Keratinocyte (primary cell): ENCODE data around the gene SUCNR1. TPM values are rescaled to one million over a fixed set of nuclear protein-coding genes. Genes with fewer than 3 reads are reported as not detected.

ENCODE experiments used
- DNase-seq: peaks from one replicate; pipeline ENCODE4 v3.0.0-alpha.2; 2011; ENCODE audit warnings: low read depth, missing footprints, low spot score
- FAIRE-seq: peaks from 2 replicates; lab custom pipeline; 2011; peaks lifted over from hg19 to GRCh38; lab: Jason Lieb, UNC
- H2AFZ ChIP-seq: 2 replicates; pipeline ENCODE4 v1.6.0; 2012; ENCODE audit warnings: low read length, control low read depth, inconsistent platforms; ENCODE audit not compliant: control insufficient read depth
- H3K27ac ChIP-seq: 2 replicates; pipeline ENCODE4 v1.5.1; 2011; ENCODE audit warnings: low read length; ENCODE audit not compliant: control insufficient read depth, insufficient read depth
- H3K27me3 ChIP-seq: 3 replicates; pipeline ENCODE4 v1.6.0; 2011; ENCODE audit warnings: low read length; ENCODE audit not compliant: control insufficient read depth, insufficient read depth; ENCODE audit errors: extremely low read depth
- H3K36me3 ChIP-seq, 2 experiments: 2 replicates in 1 of 2; 3 replicates in 1 of 2; pipeline ENCODE4 v1.5.1; 2011; ENCODE audit warnings: low read length in 2 of 2, mild to moderate bottlenecking in 1 of 2; ENCODE audit not compliant: control insufficient read depth in 2 of 2, insufficient read depth in 2 of 2; ENCODE audit errors: extremely low read depth in 1 of 2
- H3K4me1 ChIP-seq: 3 replicates; pipeline ENCODE4 v1.5.1; 2011; ENCODE audit warnings: low read length; ENCODE audit not compliant: control insufficient read depth, insufficient read depth; ENCODE audit errors: extremely low read depth
- H3K4me2 ChIP-seq: 3 replicates; pipeline ENCODE4 v1.6.0; 2011; ENCODE audit warnings: low read depth, low read length; ENCODE audit not compliant: control insufficient read depth, insufficient read depth; ENCODE audit errors: extremely low read depth
- H3K4me3 ChIP-seq, 3 experiments: fragments of 200-600 bp in 1 of 3; sonication (generic) in 1 of 3; 2 replicates in 2 of 3; 3 replicates in 1 of 3; pipeline ENCODE4 v1.5.1; 2011 to 2016; ENCODE audit warnings: low read length in 3 of 3, mild to moderate bottlenecking in 3 of 3, control low read depth in 2 of 3, inconsistent platforms in 1 of 3, low read depth in 1 of 3, mixed read lengths in 1 of 3, mixed run types in 1 of 3, moderate library complexity in 1 of 3; ENCODE audit not compliant: control insufficient read depth in 2 of 3, insufficient read depth in 2 of 3; ENCODE audit errors: extremely low read depth in 1 of 3
- H3K79me2 ChIP-seq: 2 replicates; pipeline ENCODE4 v1.6.0; 2012; ENCODE audit warnings: low read length; ENCODE audit not compliant: control insufficient read depth, insufficient read depth
- H3K9ac ChIP-seq: 3 replicates; pipeline ENCODE4 v1.6.0; 2011; ENCODE audit warnings: low read length; ENCODE audit not compliant: control insufficient read depth, insufficient read depth; ENCODE audit errors: extremely low read depth
- H3K9me1 ChIP-seq: 3 replicates; pipeline ENCODE4 v1.6.0; 2011; ENCODE audit warnings: low read length; ENCODE audit not compliant: control insufficient read depth, insufficient read depth; ENCODE audit errors: extremely low read depth
- H3K9me3 ChIP-seq: 2 replicates; pipeline ENCODE4 v1.5.1; 2012; ENCODE audit warnings: low read depth, low read length; ENCODE audit not compliant: control insufficient read depth
- H4K20me1 ChIP-seq: 3 replicates; pipeline ENCODE4 v1.6.0; 2011; ENCODE audit warnings: low read length; ENCODE audit not compliant: control insufficient read depth, insufficient read depth; ENCODE audit errors: extremely low read depth
- CTCF ChIP-seq, 3 experiments: IDR thresholded peaks in 1 of 3; conservative IDR thresholded peaks in 1 of 3; optimal IDR thresholded peaks in 1 of 3; 2 replicates in 2 of 3; 3 replicates in 1 of 3; pipeline versions ENCODE3 to v1.5.1; 2011; ENCODE audit warnings: low read length in 3 of 3, mild to moderate bottlenecking in 3 of 3, moderate library complexity in 2 of 3, control low read depth in 1 of 3, inconsistent platforms in 1 of 3; ENCODE audit not compliant: insufficient read depth in 2 of 3; ENCODE audit errors: extremely low read depth in 1 of 3
- EZH2 ChIP-seq: IDR thresholded peaks from one replicate; pipeline ENCODE4 v1.6.1; 2012; ENCODE audit warnings: inconsistent platforms, mild to moderate bottlenecking, low read length, moderate library complexity
- dilution Hi-C: fragments of 300-500 bp; cut with MboI; formaldehyde crosslinking; loops from one replicate; pipeline ENCODE4 v1.7.0; 2020; ENCODE audit warnings: low sequenced_read_pairs; ENCODE audit not compliant: extremely low pct_ligation_motif_present
- polyA minus RNA-seq, 3 experiments: library from RNA; depleted of rRNA, polyadenylated mRNA; stranded (reverse); fragments of >200 nt; gene quantifications; 1 replicate in 1 of 3; 2 replicates in 1 of 3; 3 replicates in 1 of 3; pipeline ENCODE4 v1.2.3, GENCODE V29; 2011
- polyA plus RNA-seq, 5 experiments: library from polyadenylated mRNA; depleted of rRNA in 3 of 5; stranded (reverse) in 3 of 5; stranded (forward) in 1 of 5; unstranded in 1 of 5; fragments of >200 nt; gene quantifications; 1 replicate in 1 of 5; 2 replicates in 3 of 5; 3 replicates in 1 of 5; pipeline versions ENCODE4 v1.2.1 to v1.2.3, GENCODE V29; 2011 to 2012; ENCODE audit warnings: missing spikeins in 2 of 5, low read depth in 1 of 5, low replicate concordance in 1 of 5

The SUCNR1 gene
- polyA plus RNA-seq (not detected in 3 replicates), polyA minus RNA-seq (not detected in 3 replicates)
- polyA plus RNA-seq (2011; ENCODE audit: low read depth) = not detected
- polyA plus RNA-seq (2011; cell fraction: cytosol; rRNA removed) = not detected in 2 replicates
- not detected in 2 replicates for polyA plus RNA-seq (2011; cell fraction: nucleus; rRNA removed)
- polyA plus RNA-seq (2012; ENCODE audit: low replicate concordance) = not detected in 2 replicates
- not detected for polyA minus RNA-seq (2011; cell fraction: cytosol; rRNA and poly(A)+ RNA removed)
- polyA minus RNA-seq (2011; cell fraction: nucleus; rRNA and poly(A)+ RNA removed) = not detected in 2 replicates

- H3K4me3 ChIP-seq = no peak within 1 kb of the TSS
- dilution Hi-C loops = no loop called here
- H2AFZ ChIP-seq = no peak within 1 kb of the TSS
Measured at GRCh38 chr3:151873398-151873797, at the start of gene SUCNR1. SUCNR1 (plus strand) TSS chr3:151873643; CDS start chr3:151879893, 6,250 bp downstream.

GRCh38 chr3:151827816-151828215 lies 45.6 kb upstream of the SUCNR1 start:
- no peaks in the 10 kb centered on the region for H3K4me1 ChIP-seq
- no peak for TF ChIP-seq CTCF (optimal IDR thresholded peaks at IDR 0.05 in 1 of 3, IDR thresholded peaks at IDR 0.05 in 1 of 3, conservative IDR thresholded peaks at IDR 0.05 in 1 of 3; ENCODE audit: extremely low read depth in 1 of 3, insufficient read depth in 2 of 3, low read length in 3 of 3)
- no peak for TF ChIP-seq EZH2
- no peak overlapping the region for H3K4me2 ChIP-seq
- H3K4me3 ChIP-seq = no peak overlapping the region
- H2AFZ ChIP-seq = no peak overlapping the region
- H3K79me2 ChIP-seq = no peaks in the 10 kb centered on the region
- dilution Hi-C loops = no loop called here
- H3K27ac ChIP-seq = no peak overlapping the region
- no peaks in the 10 kb centered on the region for H3K27me3 ChIP-seq
- no peaks in the 10 kb centered on the region for H3K9me1 ChIP-seq
- no peak overlapping the region for H3K9ac ChIP-seq
- H3K36me3 ChIP-seq = no peaks in the 10 kb centered on the region
- no peaks in the 10 kb centered on the region for H3K9me3 ChIP-seq
- FAIRE-seq (peak; percentile 44), DNase-seq (no peak)
- no peaks in the 10 kb centered on the region for H4K20me1 ChIP-seq

More at GRCh38 chr3:151873398-151873797, at the start of gene SUCNR1:
- Histone ChIP-seq H3K27me3 (no peaks in the 10 kb centered on the region), H3K79me2 (no peaks in the 10 kb centered on the region), H4K20me1 (no peaks in the 10 kb centered on the region), H3K36me3 (no peaks in the 10 kb centered on the region), H3K9me1 (no peaks in the 10 kb centered on the region), H3K27ac (no peak within 1 kb of the TSS), H3K4me2 (no peak within 1 kb of the TSS), H3K4me1 (no peaks in the 10 kb centered on the region), H3K9ac (no peak within 1 kb of the TSS), H3K9me3 (no peaks in the 10 kb centered on the region)
- DNase-seq (no peak), FAIRE-seq (no peak)
- TF ChIP-seq EZH2 = no peak
- no peak for TF ChIP-seq CTCF (optimal IDR thresholded peaks at IDR 0.05 in 1 of 3, IDR thresholded peaks at IDR 0.05 in 1 of 3, conservative IDR thresholded peaks at IDR 0.05 in 1 of 3; ENCODE audit: extremely low read depth in 1 of 3, insufficient read depth in 2 of 3, low read length in 3 of 3)
